K562 (cell line): ENCODE measurements around the gene ST6GALNAC5.

Experiments used
- JUND ChIP-seq, 2 experiments: IDR thresholded peaks; 2 replicates in 1 of 2; 3 replicates in 1 of 2; pipeline ENCODE4 v1.6.1; 2011; ENCODE audit warnings: borderline replicate concordance in 2 of 2, low read depth in 2 of 2, low read length in 2 of 2, improper control_type of control experiment in 1 of 2, missing biosample characterization in 1 of 2, missing genetic modification characterization in 1 of 2, missing genetic modification reagents in 1 of 2
- POLR2A ChIP-seq: fragments of 450-650 bp; conservative IDR thresholded peaks from 2 replicates; pipeline ENCODE4 v1.6.1; 2016
- SIX5 ChIP-seq, 2 experiments: IDR thresholded peaks; 2 replicates each; pipeline ENCODE4 v1.6.1; 2011; ENCODE audit warnings: low read length in 2 of 2, borderline replicate concordance in 1 of 2, low read depth in 1 of 2, mild to moderate bottlenecking in 1 of 2, moderate library complexity in 1 of 2; ENCODE audit not compliant: insufficient read depth in 1 of 2
- SRF ChIP-seq, 2 experiments: fragments of 250-450, 450-650 bp in 1 of 2; sonication (Bioruptor Pico) in 1 of 2; sonication (generic) in 1 of 2; formaldehyde crosslinking; IDR thresholded peaks; 2 replicates each; pipeline versions ENCODE4 v1.5.0 to v1.5.1; 2020 to 2022; ENCODE audit warnings: mild to moderate bottlenecking in 1 of 2, missing genetic modification reagents in 1 of 2
- TGIF2 ChIP-seq: sonication (generic); formaldehyde crosslinking; IDR thresholded peaks from 2 replicates; pipeline ENCODE4 v1.8.1; 2022; ENCODE audit warnings: mild to moderate bottlenecking, missing genetic modification reagents, moderate library complexity
- ZNF384 ChIP-seq: IDR thresholded peaks from 2 replicates; pipeline ENCODE4 v1.6.1; 2012; ENCODE audit warnings: low read depth, low read length, improper control_type of control experiment
- ZZZ3 ChIP-seq: fragments of 450-650 bp; IDR thresholded peaks from 2 replicates; pipeline ENCODE4 v1.6.1; 2016; ENCODE audit warnings: antibody characterized with exemption, mild to moderate bottlenecking, moderate library complexity
- TF ChIP-seq, protein P1 (sequence below), 3 experiments: IDR thresholded peaks in 2 of 3; conservative IDR thresholded peaks in 1 of 3; 2 replicates each; pipeline ENCODE4 v1.5.1; 2011 to 2012; ENCODE audit warnings: low read length in 3 of 3, mild to moderate bottlenecking in 3 of 3, control low read depth in 2 of 3, improper control_type of control experiment in 1 of 3, inconsistent platforms in 1 of 3, low read depth in 1 of 3, mixed read lengths in 1 of 3, moderate library complexity in 1 of 3; ENCODE audit not compliant: insufficient read depth in 2 of 3
- TF ChIP-seq, protein P2 (sequence below), 2 experiments: fragments of 450-650 bp in 1 of 2; sonication (generic) in 1 of 2; formaldehyde crosslinking; conservative IDR thresholded peaks; 2 replicates each; pipeline versions ENCODE4 v1.4.0 to v1.8.1; 2020 to 2022; ENCODE audit warnings: mild to moderate bottlenecking in 1 of 2, missing genetic modification reagents in 1 of 2
- TF ChIP-seq, protein P3 (sequence below): sonication (generic); formaldehyde crosslinking; IDR thresholded peaks from 2 replicates; pipeline ENCODE4 v1.4.0; 2020; ENCODE audit warnings: mild to moderate bottlenecking, missing genetic modification reagents
- TF ChIP-seq, protein P4 (sequence below): fragments of 200-800 bp; sonication (Bioruptor generic); IDR thresholded peaks from 2 replicates; pipeline ENCODE4 v1.6.1; 2016; ENCODE audit warnings: missing genetic modification characterization, missing compliant biosample characterization

- TF ChIP-seq, protein P1, sequence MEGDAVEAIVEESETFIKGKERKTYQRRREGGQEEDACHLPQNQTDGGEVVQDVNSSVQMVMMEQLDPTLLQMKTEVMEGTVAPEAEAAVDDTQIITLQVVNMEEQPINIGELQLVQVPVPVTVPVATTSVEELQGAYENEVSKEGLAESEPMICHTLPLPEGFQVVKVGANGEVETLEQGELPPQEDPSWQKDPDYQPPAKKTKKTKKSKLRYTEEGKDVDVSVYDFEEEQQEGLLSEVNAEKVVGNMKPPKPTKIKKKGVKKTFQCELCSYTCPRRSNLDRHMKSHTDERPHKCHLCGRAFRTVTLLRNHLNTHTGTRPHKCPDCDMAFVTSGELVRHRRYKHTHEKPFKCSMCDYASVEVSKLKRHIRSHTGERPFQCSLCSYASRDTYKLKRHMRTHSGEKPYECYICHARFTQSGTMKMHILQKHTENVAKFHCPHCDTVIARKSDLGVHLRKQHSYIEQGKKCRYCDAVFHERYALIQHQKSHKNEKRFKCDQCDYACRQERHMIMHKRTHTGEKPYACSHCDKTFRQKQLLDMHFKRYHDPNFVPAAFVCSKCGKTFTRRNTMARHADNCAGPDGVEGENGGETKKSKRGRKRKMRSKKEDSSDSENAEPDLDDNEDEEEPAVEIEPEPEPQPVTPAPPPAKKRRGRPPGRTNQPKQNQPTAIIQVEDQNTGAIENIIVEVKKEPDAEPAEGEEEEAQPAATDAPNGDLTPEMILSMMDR (IDR thresholded peaks at IDR 0.05 in 2 of 3, conservative IDR thresholded peaks at IDR 0.05 in 1 of 3; ENCODE audit: insufficient read depth in 2 of 3, low read depth in 1 of 3, low read length in 3 of 3): no peak
- no peak for TF ChIP-seq SRF (CRISPR knock-in tag; IDR thresholded peaks at IDR 0.05)
- TF ChIP-seq POLR2A: no peak
- TF ChIP-seq, protein P2, sequence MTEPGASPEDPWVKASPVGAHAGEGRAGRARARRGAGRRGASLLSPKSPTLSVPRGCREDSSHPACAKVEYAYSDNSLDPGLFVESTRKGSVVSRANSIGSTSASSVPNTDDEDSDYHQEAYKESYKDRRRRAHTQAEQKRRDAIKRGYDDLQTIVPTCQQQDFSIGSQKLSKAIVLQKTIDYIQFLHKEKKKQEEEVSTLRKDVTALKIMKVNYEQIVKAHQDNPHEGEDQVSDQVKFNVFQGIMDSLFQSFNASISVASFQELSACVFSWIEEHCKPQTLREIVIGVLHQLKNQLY (CRISPR knock-in tag; conservative IDR thresholded peaks at IDR 0.05): no peak
- TF ChIP-seq ZZZ3: no peak
- TF ChIP-seq TGIF2 (CRISPR knock-in tag): no peak
- TF ChIP-seq JUND (IDR thresholded peaks at IDR 0.05; ENCODE audit: borderline replicate concordance, low read depth, low read length): no peak
- TF ChIP-seq JUND (tag; IDR thresholded peaks at IDR 0.05; ENCODE audit: borderline replicate concordance, low read depth, low read length): no peak
- no peak for TF ChIP-seq ZNF384
- TF ChIP-seq SIX5 (IDR thresholded peaks at IDR 0.05; ENCODE audit: borderline replicate concordance in 1 of 2, insufficient read depth in 1 of 2, low read depth in 1 of 2, low read length in 2 of 2): no peak
- TF ChIP-seq, protein P3, sequence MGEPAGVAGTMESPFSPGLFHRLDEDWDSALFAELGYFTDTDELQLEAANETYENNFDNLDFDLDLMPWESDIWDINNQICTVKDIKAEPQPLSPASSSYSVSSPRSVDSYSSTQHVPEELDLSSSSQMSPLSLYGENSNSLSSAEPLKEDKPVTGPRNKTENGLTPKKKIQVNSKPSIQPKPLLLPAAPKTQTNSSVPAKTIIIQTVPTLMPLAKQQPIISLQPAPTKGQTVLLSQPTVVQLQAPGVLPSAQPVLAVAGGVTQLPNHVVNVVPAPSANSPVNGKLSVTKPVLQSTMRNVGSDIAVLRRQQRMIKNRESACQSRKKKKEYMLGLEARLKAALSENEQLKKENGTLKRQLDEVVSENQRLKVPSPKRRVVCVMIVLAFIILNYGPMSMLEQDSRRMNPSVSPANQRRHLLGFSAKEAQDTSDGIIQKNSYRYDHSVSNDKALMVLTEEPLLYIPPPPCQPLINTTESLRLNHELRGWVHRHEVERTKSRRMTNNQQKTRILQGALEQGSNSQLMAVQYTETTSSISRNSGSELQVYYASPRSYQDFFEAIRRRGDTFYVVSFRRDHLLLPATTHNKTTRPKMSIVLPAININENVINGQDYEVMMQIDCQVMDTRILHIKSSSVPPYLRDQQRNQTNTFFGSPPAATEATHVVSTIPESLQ (CRISPR knock-in tag): no peak
- TF ChIP-seq, protein P4, sequence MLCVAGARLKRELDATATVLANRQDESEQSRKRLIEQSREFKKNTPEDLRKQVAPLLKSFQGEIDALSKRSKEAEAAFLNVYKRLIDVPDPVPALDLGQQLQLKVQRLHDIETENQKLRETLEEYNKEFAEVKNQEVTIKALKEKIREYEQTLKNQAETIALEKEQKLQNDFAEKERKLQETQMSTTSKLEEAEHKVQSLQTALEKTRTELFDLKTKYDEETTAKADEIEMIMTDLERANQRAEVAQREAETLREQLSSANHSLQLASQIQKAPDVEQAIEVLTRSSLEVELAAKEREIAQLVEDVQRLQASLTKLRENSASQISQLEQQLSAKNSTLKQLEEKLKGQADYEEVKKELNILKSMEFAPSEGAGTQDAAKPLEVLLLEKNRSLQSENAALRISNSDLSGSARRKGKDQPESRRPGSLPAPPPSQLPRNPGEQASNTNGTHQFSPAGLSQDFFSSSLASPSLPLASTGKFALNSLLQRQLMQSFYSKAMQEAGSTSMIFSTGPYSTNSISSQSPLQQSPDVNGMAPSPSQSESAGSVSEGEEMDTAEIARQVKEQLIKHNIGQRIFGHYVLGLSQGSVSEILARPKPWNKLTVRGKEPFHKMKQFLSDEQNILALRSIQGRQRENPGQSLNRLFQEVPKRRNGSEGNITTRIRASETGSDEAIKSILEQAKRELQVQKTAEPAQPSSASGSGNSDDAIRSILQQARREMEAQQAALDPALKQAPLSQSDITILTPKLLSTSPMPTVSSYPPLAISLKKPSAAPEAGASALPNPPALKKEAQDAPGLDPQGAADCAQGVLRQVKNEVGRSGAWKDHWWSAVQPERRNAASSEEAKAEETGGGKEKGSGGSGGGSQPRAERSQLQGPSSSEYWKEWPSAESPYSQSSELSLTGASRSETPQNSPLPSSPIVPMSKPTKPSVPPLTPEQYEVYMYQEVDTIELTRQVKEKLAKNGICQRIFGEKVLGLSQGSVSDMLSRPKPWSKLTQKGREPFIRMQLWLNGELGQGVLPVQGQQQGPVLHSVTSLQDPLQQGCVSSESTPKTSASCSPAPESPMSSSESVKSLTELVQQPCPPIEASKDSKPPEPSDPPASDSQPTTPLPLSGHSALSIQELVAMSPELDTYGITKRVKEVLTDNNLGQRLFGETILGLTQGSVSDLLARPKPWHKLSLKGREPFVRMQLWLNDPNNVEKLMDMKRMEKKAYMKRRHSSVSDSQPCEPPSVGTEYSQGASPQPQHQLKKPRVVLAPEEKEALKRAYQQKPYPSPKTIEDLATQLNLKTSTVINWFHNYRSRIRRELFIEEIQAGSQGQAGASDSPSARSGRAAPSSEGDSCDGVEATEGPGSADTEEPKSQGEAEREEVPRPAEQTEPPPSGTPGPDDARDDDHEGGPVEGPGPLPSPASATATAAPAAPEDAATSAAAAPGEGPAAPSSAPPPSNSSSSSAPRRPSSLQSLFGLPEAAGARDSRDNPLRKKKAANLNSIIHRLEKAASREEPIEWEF (CRISPR knock-in tag): no peak
Measured at GRCh38 chr1:76925825-76926224, 58.5 kb downstream of the ST6GALNAC5 start.
